ENCODE data around the gene SP110. TPM values are rescaled to one million over a fixed set of nuclear protein-coding genes. Genes with fewer than 3 reads are reported as not detected.

The SP110 gene
- total and polyA plus RNA-seq, 2 donors (not counting 1 experiment from before 2014, with no cell fraction given) = 162 to 280 TPM

DNA sequence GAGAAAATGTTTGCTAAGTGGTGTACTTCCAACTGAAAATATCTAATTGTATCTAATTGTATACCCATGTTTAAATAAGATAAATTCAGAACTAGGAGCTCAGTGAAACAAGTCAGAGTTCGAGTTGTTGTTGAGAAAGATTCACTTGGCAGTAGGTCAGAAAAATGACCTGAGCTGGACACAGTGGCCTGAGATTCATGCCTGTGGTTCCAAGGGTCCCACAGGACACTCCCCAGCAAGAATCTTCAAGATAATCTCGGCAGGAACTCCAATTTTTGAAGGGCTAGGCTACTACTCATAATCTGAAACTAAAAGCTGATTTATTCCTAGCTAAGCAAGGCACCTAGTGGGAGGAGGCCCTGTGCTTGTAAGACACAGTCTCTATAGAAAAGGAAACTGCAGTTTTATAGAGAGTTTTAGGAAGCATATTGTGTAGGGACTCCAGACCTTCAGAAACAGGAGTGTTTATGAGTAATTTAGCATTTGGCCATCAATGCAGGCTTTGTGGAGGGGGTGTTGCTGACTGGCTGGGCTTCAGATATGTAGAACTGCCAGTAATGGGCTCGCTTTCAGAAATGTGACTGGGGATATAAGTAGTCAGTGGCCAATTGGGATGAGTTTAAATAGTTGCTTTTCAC, 48.9 kb upstream of the SP110 start:
- Histone ChIP-seq H3K4me1 (ENCODE audit: control insufficient read depth in 2 of 2, insufficient read depth in 2 of 2, low read length in 2 of 2) (peaks cover 32 to 38% of the 10 kb centered on the region in 2 donors), H3K9ac (ENCODE audit: low read length) (no peak overlapping the region), H3K4me3 (ENCODE audit: control extremely low read depth in 1 of 5, extremely low read depth in 1 of 5, insufficient read depth in 1 of 5, low read depth in 2 of 5, low read length in 4 of 5) (no peak overlapping the region), H3K27me3 (replicated peaks in 1 of 4; ENCODE audit: control extremely low read depth in 1 of 4, control insufficient read depth in 3 of 4, insufficient read depth in 4 of 4, low read length in 3 of 4) (no peaks in the 10 kb centered on the region), H2AFZ (ENCODE audit: insufficient read depth, low read depth, low read length, poor library complexity, severe bottlenecking) (no peak overlapping the region), H3K79me2 (ENCODE audit: control insufficient read depth, insufficient read depth, low read length) (peaks cover 47% of the 10 kb centered on the region), H3K9me3 (ENCODE audit: control extremely low read depth in 1 of 3, control insufficient read depth in 2 of 3, insufficient read depth in 1 of 3, low read length in 2 of 3) (peaks cover 0 to 2% (median 0%) of the 10 kb centered on the region in 3 donors), H3K4me2 (replicated peaks; ENCODE audit: low read depth, low read length, poor library complexity, severe bottlenecking) (peak overlapping the region; percentile 33), H4K20me1 (ENCODE audit: control insufficient read depth, insufficient read depth, low read length, poor library complexity, severe bottlenecking) (peaks cover 40% of the 10 kb centered on the region), H3K27ac (ENCODE audit: low read length in 2 of 2) (peak overlapping the region; percentile 1 to 31), H3K36me3 (replicated peaks in 1 of 2; ENCODE audit: control extremely low read depth in 1 of 2, control insufficient read depth in 1 of 2, extremely low read depth in 1 of 2, insufficient read depth in 2 of 2, low read length in 1 of 2) (peaks cover 29 to 88% of the 10 kb centered on the region in 2 experiments)
- H3K4me1 Mint-ChIP-seq = peaks cover 64% of the 10 kb centered on the region
- DNase-seq (no peak), ATAC-seq (ENCODE audit: low read depth) (no peak)
- 80% methylated on average over 1 of the region's 3 CpGs for WGBS (ENCODE audit: insufficient coverage)
- CTCF ChIA-PET = interaction anchor here (0.6 to 2.0 kb wide), 4 partner anchors 65 to 346 kb away, joined by 3 to 13 read pairs (median 3); no protein-coding TSS in a partner anchor
- no peaks in the 10 kb centered on the region for H3K27me3 Mint-ChIP-seq
- no peaks in the 10 kb centered on the region for H3K9me3 Mint-ChIP-seq (ENCODE audit: insufficient read depth)
- H3K4me3 Mint-ChIP-seq = peak overlapping the region; percentile 54
- intact Hi-C loops (cut with micrococcal nuclease) = loop anchor here (2.0 to 10.0 kb wide), 3 partner anchors 42 to 204 kb away; partner anchors contain the start of gene SLC16A14
- POLR2A ChIA-PET = interaction anchor here (0.6 to 1.6 kb wide), 4 partner anchors 10 to 142 kb away, joined by 3 to 6 read pairs (median 4); partner anchors contain the start of gene SP110
- TF ChIP-seq, protein P1, sequence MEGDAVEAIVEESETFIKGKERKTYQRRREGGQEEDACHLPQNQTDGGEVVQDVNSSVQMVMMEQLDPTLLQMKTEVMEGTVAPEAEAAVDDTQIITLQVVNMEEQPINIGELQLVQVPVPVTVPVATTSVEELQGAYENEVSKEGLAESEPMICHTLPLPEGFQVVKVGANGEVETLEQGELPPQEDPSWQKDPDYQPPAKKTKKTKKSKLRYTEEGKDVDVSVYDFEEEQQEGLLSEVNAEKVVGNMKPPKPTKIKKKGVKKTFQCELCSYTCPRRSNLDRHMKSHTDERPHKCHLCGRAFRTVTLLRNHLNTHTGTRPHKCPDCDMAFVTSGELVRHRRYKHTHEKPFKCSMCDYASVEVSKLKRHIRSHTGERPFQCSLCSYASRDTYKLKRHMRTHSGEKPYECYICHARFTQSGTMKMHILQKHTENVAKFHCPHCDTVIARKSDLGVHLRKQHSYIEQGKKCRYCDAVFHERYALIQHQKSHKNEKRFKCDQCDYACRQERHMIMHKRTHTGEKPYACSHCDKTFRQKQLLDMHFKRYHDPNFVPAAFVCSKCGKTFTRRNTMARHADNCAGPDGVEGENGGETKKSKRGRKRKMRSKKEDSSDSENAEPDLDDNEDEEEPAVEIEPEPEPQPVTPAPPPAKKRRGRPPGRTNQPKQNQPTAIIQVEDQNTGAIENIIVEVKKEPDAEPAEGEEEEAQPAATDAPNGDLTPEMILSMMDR (IDR thresholded peaks at IDR 0.05) = no peak
- no peak for TF ChIP-seq EZH2 (IDR thresholded peaks at IDR 0.05; ENCODE audit: borderline replicate concordance, insufficient read depth, low read depth, low read length, poor library complexity, severe bottlenecking)
- H3K27ac Mint-ChIP-seq = peak overlapping the region; percentile 84

DNA sequence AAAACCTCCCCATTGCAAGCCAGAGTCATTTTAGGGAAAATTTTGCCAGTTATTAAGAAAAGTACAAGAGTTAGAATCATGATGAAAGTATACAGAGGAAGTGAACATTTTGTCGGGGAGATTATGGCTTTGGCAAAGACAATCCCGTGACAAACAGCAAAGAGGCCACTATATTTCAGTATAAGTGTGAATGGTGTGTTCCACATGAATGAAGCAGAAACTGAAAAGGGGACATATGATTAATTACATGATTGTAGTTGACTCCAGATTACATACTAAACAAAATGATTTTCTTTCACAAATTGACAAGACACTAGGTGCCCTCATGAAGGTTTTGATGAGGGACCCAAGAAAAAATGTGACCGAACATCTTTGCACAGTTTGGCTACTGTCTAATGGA, 47.8 kb upstream of the SP110 start:
- Mint-ChIP-seq H3K4me3 (peak overlapping the region; percentile 73), H3K27ac (peak overlapping the region; percentile 93), H3K27me3 (no peaks in the 10 kb centered on the region), H3K9me3 (ENCODE audit: insufficient read depth) (no peaks in the 10 kb centered on the region), H3K4me1 (peaks cover 71% of the 10 kb centered on the region)
- H2AFZ ChIP-seq (ENCODE audit: insufficient read depth, low read depth, low read length, poor library complexity, severe bottlenecking) = no peak overlapping the region
- H3K79me2 ChIP-seq (ENCODE audit: control insufficient read depth, insufficient read depth, low read length) = peaks cover 58% of the 10 kb centered on the region
- H3K4me3 ChIP-seq (ENCODE audit: control extremely low read depth in 1 of 5, extremely low read depth in 1 of 5, insufficient read depth in 1 of 5, low read depth in 2 of 5, low read length in 4 of 5) = no peak overlapping the region
- no peak overlapping the region for H3K9ac ChIP-seq (ENCODE audit: low read length)
- DNase-seq (peak; percentile 55), ATAC-seq (ENCODE audit: low read depth) (peak; percentile 67)
- peak overlapping the region; percentile 1 for H3K4me2 ChIP-seq (replicated peaks; ENCODE audit: low read depth, low read length, poor library complexity, severe bottlenecking)
- WGBS (ENCODE audit: insufficient coverage) = 28% methylated on average over 3 of the region's 3 CpGs
- no peaks in the 10 kb centered on the region for H3K27me3 ChIP-seq (replicated peaks in 1 of 4; ENCODE audit: control extremely low read depth in 1 of 4, control insufficient read depth in 3 of 4, insufficient read depth in 4 of 4, low read length in 3 of 4)
- peaks cover 29 to 88% of the 10 kb centered on the region in 2 experiments for H3K36me3 ChIP-seq (replicated peaks in 1 of 2; ENCODE audit: control extremely low read depth in 1 of 2, control insufficient read depth in 1 of 2, extremely low read depth in 1 of 2, insufficient read depth in 2 of 2, low read length in 1 of 2)
- CTCF ChIA-PET = interaction anchor here (0.6 to 2.0 kb wide), 3 partner anchors 46 to 65 kb away, joined by 3 to 13 read pairs (median 8); no protein-coding TSS in a partner anchor
- H3K4me1 ChIP-seq (ENCODE audit: control insufficient read depth in 2 of 2, insufficient read depth in 2 of 2, low read length in 2 of 2) = peaks cover 36 to 38% of the 10 kb centered on the region in 2 donors
- no peak for TF ChIP-seq EZH2 (IDR thresholded peaks at IDR 0.05; ENCODE audit: borderline replicate concordance, insufficient read depth, low read depth, low read length, poor library complexity, severe bottlenecking)
- TF ChIP-seq, protein P1 (IDR thresholded peaks at IDR 0.05) = no peak
- intact Hi-C loops (cut with micrococcal nuclease) = loop anchor here (1.0 to 10.0 kb wide), 4 partner anchors 10 to 203 kb away; partner anchors contain the start of gene SLC16A14
- POLR2A ChIA-PET = interaction anchor here (1.2 kb wide), 1 partner anchor 10 kb away, joined by 6 read pairs; no protein-coding TSS in a partner anchor
- H3K27ac ChIP-seq (ENCODE audit: low read length in 2 of 2) = peak overlapping the region; percentile 42 to 71
- peaks cover 0 to 2% (median 0%) of the 10 kb centered on the region in 3 donors for H3K9me3 ChIP-seq (ENCODE audit: control extremely low read depth in 1 of 3, control insufficient read depth in 2 of 3, insufficient read depth in 1 of 3, low read length in 2 of 3)
- H4K20me1 ChIP-seq (ENCODE audit: control insufficient read depth, insufficient read depth, low read length, poor library complexity, severe bottlenecking) = peaks cover 46% of the 10 kb centered on the region

Measured in B cell (primary cell).